CD8-positive, alpha-beta memory T cell (primary cell): ENCODE measurements around the gene MT1X. TPM values are rescaled to one million over a fixed set of nuclear protein-coding genes. Genes with fewer than 3 reads are reported as not detected.
A peak's percentile ranks its signal among the peaks of the same experiment; 100 is the strongest.

Source experiments
- CTCF ChIA-PET: fragments of 350-600 bp; sonication (Branson Sonifier 250); formaldehyde crosslinking; loops from one replicate; lab custom pipeline; 2021; ENCODE audit warnings: antibody characterized with exemption; lab: Charles Lee
- POLR2A ChIA-PET: fragments of 350-600 bp; sonication (Branson Sonifier 250); formaldehyde crosslinking; loops from one replicate; lab custom pipeline; 2021; ENCODE audit warnings: antibody characterized with exemption; lab: Charles Lee
- DNase-seq, 5 donors: peaks; one replicate each; pipeline versions ENCODE4 v3.0.0 to v3.0.0-alpha.2; 2020 to 2022; ENCODE audit warnings: mixed read lengths in 1 of 5
- H3K27ac ChIP-seq: one replicate; pipeline ENCODE4 v1.7.0; 2013; ENCODE audit warnings: low read depth, mild to moderate bottlenecking, low read length, moderate library complexity
- H3K27me3 ChIP-seq: 2 replicates; pipeline ENCODE4 v1.7.0; 2013; ENCODE audit warnings: low read length, mild to moderate bottlenecking; ENCODE audit not compliant: insufficient read depth, poor library complexity, severe bottlenecking
- H3K36me3 ChIP-seq: 2 replicates; pipeline ENCODE4 v1.7.0; 2013; ENCODE audit warnings: mild to moderate bottlenecking, low read length, moderate library complexity; ENCODE audit not compliant: insufficient read depth
- H3K4me1 ChIP-seq: 2 replicates; pipeline ENCODE4 v1.7.0; 2013; ENCODE audit warnings: mild to moderate bottlenecking, low read length, moderate library complexity; ENCODE audit not compliant: insufficient read depth
- H3K4me3 ChIP-seq: 2 replicates; pipeline ENCODE4 v1.7.0; 2013; ENCODE audit warnings: mild to moderate bottlenecking, low read length
- H3K9me3 ChIP-seq: 2 replicates; pipeline ENCODE4 v1.7.0; 2013; ENCODE audit warnings: mild to moderate bottlenecking, low read length
- H3K27ac Mint-ChIP-seq, 8 donors: one replicate each; pipeline ENCODE4 v1.8.0; 2020 to 2021; ENCODE audit warnings: mixed read lengths in 8 of 8, mild to moderate bottlenecking in 6 of 8, inconsistent platforms in 3 of 8, moderate library complexity in 3 of 8
- H3K27me3 Mint-ChIP-seq, 2 donors: one replicate each; pipeline ENCODE4 v1.8.0; 2020 to 2021; ENCODE audit warnings: mixed read lengths in 2 of 2, mild to moderate bottlenecking in 1 of 2, moderate library complexity in 1 of 2
- H3K36me3 Mint-ChIP-seq, 3 donors: one replicate each; pipeline ENCODE4 v1.8.0; 2020 to 2021; ENCODE audit warnings: mixed read lengths in 3 of 3, inconsistent platforms in 1 of 3, mild to moderate bottlenecking in 1 of 3
- H3K4me1 Mint-ChIP-seq, 3 donors: one replicate each; pipeline ENCODE4 v1.8.0; 2020 to 2021; ENCODE audit warnings: mixed read lengths in 3 of 3, inconsistent platforms in 1 of 3, mild to moderate bottlenecking in 1 of 3
- H3K4me3 Mint-ChIP-seq, 7 donors: one replicate each; pipeline ENCODE4 v1.8.0; 2020 to 2021; ENCODE audit warnings: mixed read lengths in 7 of 7, mild to moderate bottlenecking in 6 of 7, moderate library complexity in 4 of 7, inconsistent platforms in 2 of 7
- H3K9me3 Mint-ChIP-seq, 5 donors: one replicate each; pipeline ENCODE4 v1.8.0; 2020 to 2022; ENCODE audit warnings: mixed read lengths in 5 of 5, mild to moderate bottlenecking in 3 of 5, moderate library complexity in 2 of 5, inconsistent platforms in 1 of 5
- polyA plus RNA-seq: library from polyadenylated mRNA; unstranded; fragments of 300-500 nt; fragmentation: Illumina TruSeq; gene quantifications from one replicate; pipeline ENCODE4 v1.2.3, GENCODE V29; 2021
- total RNA-seq, 2 experiments: library from RNA; stranded (reverse); gene quantifications; one replicate each; pipeline ENCODE4 v1.2.3, GENCODE V29; 2021

The MT1X gene
- total RNA-seq (10 to 100 TPM; 85.4 to 93.8 TPM), polyA plus RNA-seq (181 TPM)

GRCh38 chr16:56681939-56682702, at the start of gene MT1X:
Gene MT1X (plus strand): TSS chr16:56682470. CDS start chr16:56682541, 71 bp downstream.
- H3K27ac Mint-ChIP-seq = peak within 1 kb of the TSS; percentile 90 to 98 (median 97)
- H3K4me3 ChIP-seq = peak within 1 kb of the TSS; percentile 86
- H3K9me3 ChIP-seq = no peaks in the 10 kb centered on the region
- no peaks in the 10 kb centered on the region for H3K27me3 ChIP-seq
- peaks cover 0 to 3% (median 0%) of the 10 kb centered on the region in 5 donors for H3K9me3 Mint-ChIP-seq
- peak within 1 kb of the TSS; percentile 94 to 98 (median 97) for H3K4me3 Mint-ChIP-seq
- no peaks in the 10 kb centered on the region for H3K36me3 ChIP-seq
- H3K27ac ChIP-seq = peak within 1 kb of the TSS; percentile 70
- peaks cover 26 to 29% (median 27%) of the 10 kb centered on the region in 3 donors for H3K4me1 Mint-ChIP-seq
- no peaks in the 10 kb centered on the region for H3K27me3 Mint-ChIP-seq
- peak; percentile 72 to 93 (median 86) for DNase-seq
- ChIA-PET POLR2A (interaction anchor here (0.7 to 1.9 kb wide), 10 partner anchors 20 to 250 kb away, joined by 3 to 7 read pairs (median 4); partner anchors contain the start of genes HERPUD1, MT1E, MT1F and MT2A), CTCF (interaction anchor here (1.3 to 1.9 kb wide), 5 partner anchors 9 to 38 kb away, joined by 3 to 7 read pairs (median 4); no protein-coding TSS in a partner anchor)
- H3K4me1 ChIP-seq = peaks cover 17% of the 10 kb centered on the region
- H3K36me3 Mint-ChIP-seq = peaks cover 3 to 6% (median 6%) of the 10 kb centered on the region in 3 donors

GRCh38 chr16:56632848-56633365, 49.4 kb upstream of the MT1X start:
- Histone ChIP-seq H3K27ac (no peak overlapping the region), H3K36me3 (no peaks in the 10 kb centered on the region), H3K4me3 (no peak overlapping the region), H3K9me3 (no peaks in the 10 kb centered on the region), H3K4me1 (peaks cover 26% of the 10 kb centered on the region), H3K27me3 (peaks cover 59% of the 10 kb centered on the region)
- ChIA-PET POLR2A (no interaction called here), CTCF (interaction anchor here (2.8 kb wide), 1 partner anchor 11 kb away, joined by 11 read pairs; no protein-coding TSS in a partner anchor)
- DNase-seq = no peak
- Mint-ChIP-seq H3K9me3 (no peaks in the 10 kb centered on the region), H3K4me3 (peak overlapping the region in 5 of 7 donors; percentile 20 to 69 (median 37)), H3K4me1 (peaks cover 21 to 43% (median 26%) of the 10 kb centered on the region in 3 donors), H3K36me3 (no peaks in the 10 kb centered on the region), H3K27me3 (peaks cover 65 to 77% of the 10 kb centered on the region in 2 donors), H3K27ac (no peak overlapping the region)

GRCh38 chr16:56633535-56633934, 48.7 kb upstream of the MT1X start:
- Mint-ChIP-seq H3K27me3 (peaks cover 68 to 81% of the 10 kb centered on the region in 2 donors), H3K36me3 (no peaks in the 10 kb centered on the region), H3K4me3 (peak overlapping the region in 1 of 7 donors; percentile 6), H3K9me3 (no peaks in the 10 kb centered on the region), H3K27ac (no peak overlapping the region), H3K4me1 (peaks cover 24 to 48% (median 30%) of the 10 kb centered on the region in 3 donors)
- ChIA-PET POLR2A (no interaction called here), CTCF (interaction anchor here (2.8 kb wide), 1 partner anchor 10 kb away, joined by 11 read pairs; no protein-coding TSS in a partner anchor)
- peaks cover 27% of the 10 kb centered on the region for H3K4me1 ChIP-seq
- no peak for DNase-seq
- no peaks in the 10 kb centered on the region for H3K9me3 ChIP-seq
- H3K4me3 ChIP-seq = no peak overlapping the region
- H3K27ac ChIP-seq = no peak overlapping the region
- H3K27me3 ChIP-seq = peaks cover 65% of the 10 kb centered on the region
- no peaks in the 10 kb centered on the region for H3K36me3 ChIP-seq

GRCh38 chr16:56634715-56635440, 47.4 kb upstream of the MT1X start:
- POLR2A ChIA-PET = interaction anchor here (0.6 kb wide), 1 partner anchor 19 kb away, joined by 14 read pairs; no protein-coding TSS in a partner anchor
- H3K4me3 Mint-ChIP-seq = peak overlapping the region in 6 of 7 donors; percentile 41 to 87 (median 66)
- peaks cover 78% of the 10 kb centered on the region for H3K27me3 ChIP-seq

GRCh38 chr16:56635441-56635967, 46.8 kb upstream of the MT1X start:
- H3K9me3 Mint-ChIP-seq = no peaks in the 10 kb centered on the region
- Histone ChIP-seq H3K27ac (no peak overlapping the region), H3K36me3 (no peaks in the 10 kb centered on the region), H3K27me3 (peaks cover 79% of the 10 kb centered on the region), H3K4me1 (peaks cover 27% of the 10 kb centered on the region), H3K9me3 (no peaks in the 10 kb centered on the region), H3K4me3 (peak overlapping the region; percentile 11)
- peak overlapping the region in 1 of 8 donors; percentile 39 for H3K27ac Mint-ChIP-seq
- ChIA-PET POLR2A (no interaction called here), CTCF (interaction anchor here (1.5 to 2.8 kb wide), 2 partner anchors 8 to 25 kb away, joined by 4 to 11 read pairs; no protein-coding TSS in a partner anchor)
- peaks cover 25 to 50% (median 33%) of the 10 kb centered on the region in 3 donors for H3K4me1 Mint-ChIP-seq
- peaks cover 78 to 92% of the 10 kb centered on the region in 2 donors for H3K27me3 Mint-ChIP-seq
- DNase-seq = no peak
- peak overlapping the region in 6 of 7 donors; percentile 38 to 87 (median 62) for H3K4me3 Mint-ChIP-seq
- H3K36me3 Mint-ChIP-seq = no peaks in the 10 kb centered on the region

More at GRCh38 chr16:56634715-56635440, 47.4 kb upstream of the MT1X start:
- no peak for DNase-seq
- Histone ChIP-seq H3K36me3 (no peaks in the 10 kb centered on the region), H3K27ac (no peak overlapping the region), H3K4me3 (peak overlapping the region; percentile 11), H3K9me3 (no peaks in the 10 kb centered on the region), H3K4me1 (peaks cover 27% of the 10 kb centered on the region)
- CTCF ChIA-PET = interaction anchor here (1.5 to 2.8 kb wide), 2 partner anchors 9 to 24 kb away, joined by 4 to 11 read pairs; no protein-coding TSS in a partner anchor
- peak overlapping the region in 2 of 8 donors; percentile 43 to 66 for H3K27ac Mint-ChIP-seq
- H3K4me1 Mint-ChIP-seq = peaks cover 25 to 50% (median 33%) of the 10 kb centered on the region in 3 donors
- no peaks in the 10 kb centered on the region for H3K36me3 Mint-ChIP-seq
- no peaks in the 10 kb centered on the region for H3K9me3 Mint-ChIP-seq
- H3K27me3 Mint-ChIP-seq = peaks cover 80 to 92% of the 10 kb centered on the region in 2 donors

- H3K4me3 ChIP-seq = no peak overlapping the region
- H3K9me3 ChIP-seq = no peaks in the 10 kb centered on the region
- peaks cover 24% of the 10 kb centered on the region for H3K4me1 ChIP-seq
- Mint-ChIP-seq H3K36me3 (no peaks in the 10 kb centered on the region), H3K27ac (peak overlapping the region in 1 of 8 donors; percentile 20), H3K9me3 (no peaks in the 10 kb centered on the region), H3K27me3 (peaks cover 67 to 88% of the 10 kb centered on the region in 2 donors), H3K4me3 (peak overlapping the region in 3 of 7 donors; percentile 4 to 80 (median 11)), H3K4me1 (peaks cover 23 to 47% (median 34%) of the 10 kb centered on the region in 3 donors)
- no peak for DNase-seq
- CTCF ChIA-PET = interaction anchor here (1.0 kb wide), 1 partner anchor 60 kb away, joined by 3 read pairs; no protein-coding TSS in a partner anchor
- H3K27me3 ChIP-seq = peaks cover 72% of the 10 kb centered on the region
- no peaks in the 10 kb centered on the region for H3K36me3 ChIP-seq
- POLR2A ChIA-PET = interaction anchor here (0.7 to 0.9 kb wide), 2 partner anchors 11 to 20 kb away, joined by 3 to 14 read pairs; partner anchors contain the start of gene MT1E
- no peak overlapping the region for H3K27ac ChIP-seq
These were observed 45.5 kb upstream of the MT1X start for GRCh38 chr16:56636616-56637413.
